Measurements from ENCODE around the gene GPC3.

GRCh38 chrX:133637765-133638164 lies 347.6 kb downstream of the GPC3 start:
- TF ChIP-seq CTCF (IDR thresholded peaks at IDR 0.05) (no peak), POLR2A (IDR thresholded peaks at IDR 0.05) (no peak)
